ENCODE data around the gene GFI1.
"Not testable (repeated sequence)": the region's sequence is repeated elsewhere in the genome, so short reads cannot be mapped to it uniquely, and the experiment has no call there.

GRCh38 chr1:92434572-92434971 is 52.2 kb downstream of the GFI1 start:
- TF ChIP-seq, protein P1, sequence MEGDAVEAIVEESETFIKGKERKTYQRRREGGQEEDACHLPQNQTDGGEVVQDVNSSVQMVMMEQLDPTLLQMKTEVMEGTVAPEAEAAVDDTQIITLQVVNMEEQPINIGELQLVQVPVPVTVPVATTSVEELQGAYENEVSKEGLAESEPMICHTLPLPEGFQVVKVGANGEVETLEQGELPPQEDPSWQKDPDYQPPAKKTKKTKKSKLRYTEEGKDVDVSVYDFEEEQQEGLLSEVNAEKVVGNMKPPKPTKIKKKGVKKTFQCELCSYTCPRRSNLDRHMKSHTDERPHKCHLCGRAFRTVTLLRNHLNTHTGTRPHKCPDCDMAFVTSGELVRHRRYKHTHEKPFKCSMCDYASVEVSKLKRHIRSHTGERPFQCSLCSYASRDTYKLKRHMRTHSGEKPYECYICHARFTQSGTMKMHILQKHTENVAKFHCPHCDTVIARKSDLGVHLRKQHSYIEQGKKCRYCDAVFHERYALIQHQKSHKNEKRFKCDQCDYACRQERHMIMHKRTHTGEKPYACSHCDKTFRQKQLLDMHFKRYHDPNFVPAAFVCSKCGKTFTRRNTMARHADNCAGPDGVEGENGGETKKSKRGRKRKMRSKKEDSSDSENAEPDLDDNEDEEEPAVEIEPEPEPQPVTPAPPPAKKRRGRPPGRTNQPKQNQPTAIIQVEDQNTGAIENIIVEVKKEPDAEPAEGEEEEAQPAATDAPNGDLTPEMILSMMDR (IDR thresholded peaks at IDR 0.05; ENCODE audit: insufficient read depth, low read depth, low read length), result not testable (repeated sequence)
- not testable (repeated sequence) for TF ChIP-seq EZH2 (IDR thresholded peaks at IDR 0.05; ENCODE audit: insufficient read depth, low read length)

All from astrocyte (in vitro differentiated cells and primary cell).